Measurements from ENCODE around the gene DDX17.
"Not testable (repeated sequence)": the region's sequence is repeated elsewhere in the genome, so short reads cannot be mapped to it uniquely, and the experiment has no call there.

Gene DDX17

GRCh38 chr22:38490915-38491314 lies 15.2 kb downstream of the DDX17 start:
- DNase-seq: no peak

- DNase-seq: no peak
Observed at GRCh38 chr22:38490475-38490874, 15.6 kb downstream of the DDX17 start.

- DNase-seq: no peak
Observed at GRCh38 chr22:38489561-38490145, 16.5 kb downstream of the DDX17 start.

GRCh38 chr22:38489142-38489541 lies 17.0 kb downstream of the DDX17 start:
- DNase-seq: no peak

GRCh38 chr22:38487946-38488345 lies 18.2 kb downstream of the DDX17 start:
- no peak for DNase-seq

GRCh38 chr22:38485783-38486182 lies 20.3 kb downstream of the DDX17 start:
- DNase-seq: no peak

- DNase-seq: no peak
Observed at GRCh38 chr22:38484244-38484643, 21.9 kb downstream of the DDX17 start.

GRCh38 chr22:38482662-38483308 lies 23.3 kb downstream of the DDX17 start:
- no peak for DNase-seq

GRCh38 chr22:38481871-38482332 lies 24.2 kb downstream of the DDX17 start:
- no peak for DNase-seq

- DNase-seq: no peak
Observed at GRCh38 chr22:38481162-38481870, 24.8 kb downstream of the DDX17 start.

GRCh38 chr22:38479096-38479837 lies 26.8 kb downstream of the DDX17 start:
- no peak for DNase-seq

GRCh38 chr22:38477585-38477984 lies 28.5 kb downstream of the DDX17 start:
- DNase-seq: no peak

- no peak for DNase-seq
Observed at GRCh38 chr22:38474003-38474607, 32.0 kb downstream of the DDX17 start.

GRCh38 chr22:38471237-38471636 lies 34.9 kb downstream of the DDX17 start:
- no peak for DNase-seq

GRCh38 chr22:38470179-38470578 lies 35.9 kb downstream of the DDX17 start:
- DNase-seq: not testable (repeated sequence)

- DNase-seq: no peak
Observed at GRCh38 chr22:38469306-38469781, 36.8 kb downstream of the DDX17 start.

- no peak for DNase-seq
Observed at GRCh38 chr22:38468443-38469305, 37.4 kb downstream of the DDX17 start.

- DNase-seq: no peak
Observed at GRCh38 chr22:38467904-38468442, 38.1 kb downstream of the DDX17 start, which contains the start of gene KDELR3. Gene KDELR3, plus strand, starts transcription at chr22:38468096. Its CDS starts 138 bp downstream, at chr22:38468234.

GRCh38 chr22:38467438-38467903 lies 38.6 kb downstream of the DDX17 start:
- DNase-seq: no peak

- no peak for DNase-seq
Observed at GRCh38 chr22:38465673-38466490, 40.2 kb downstream of the DDX17 start.

All from NCI-H510A treated with DMSO at 0.1 percent for 48 hours (cell line).